K562 (cell line): Measurements from ENCODE around the gene TANC1. TPM values are rescaled to one million over a fixed set of nuclear protein-coding genes. Genes with fewer than 3 reads are reported as not detected.

Experiments used
- ADNP ChIP-seq: fragments of 200-800 bp; sonication (Bioruptor generic); IDR thresholded peaks from 2 replicates; pipeline ENCODE4 v1.6.1; 2016; ENCODE audit warnings: missing genetic modification characterization, missing compliant biosample characterization
- AFF1 ChIP-seq, 2 experiments: fragments of 450-650 bp; IDR thresholded peaks; 2 replicates each; pipeline ENCODE4 v1.6.1; 2018; ENCODE audit warnings: mild to moderate bottlenecking in 2 of 2, low read depth in 1 of 2; ENCODE audit not compliant: partially characterized antibody in 2 of 2
- ATF7 ChIP-seq: fragments of 450-650 bp; IDR thresholded peaks from 2 replicates; pipeline ENCODE4 v1.7.1; 2014; ENCODE audit warnings: mild to moderate bottlenecking, moderate library complexity
- BHLHE40 ChIP-seq: IDR thresholded peaks from 2 replicates; pipeline ENCODE4 v1.6.1; 2011; ENCODE audit warnings: low read length, improper control_type of control experiment
- CBX8 ChIP-seq: fragments of 200-600 bp; sonication (generic); IDR thresholded peaks from 2 replicates; pipeline ENCODE4 v1.6.1; 2012; ENCODE audit warnings: borderline replicate concordance, mixed run types, low read depth, mild to moderate bottlenecking, moderate library complexity, mixed read lengths, low read length, control low read depth, inconsistent platforms; ENCODE audit not compliant: poor library complexity, severe bottlenecking; ENCODE audit errors: extremely low read depth
- CLOCK ChIP-seq: fragments of 250-450 bp; sonication (Bioruptor Pico); IDR thresholded peaks from 2 replicates; pipeline ENCODE4 v1.4.0; 2020; ENCODE audit warnings: mild to moderate bottlenecking, moderate library complexity, borderline replicate concordance
- CXXC5 ChIP-seq: fragments of 250-450 bp; sonication (Bioruptor Pico); IDR thresholded peaks from 2 replicates; pipeline ENCODE4 v1.8.0; 2022; ENCODE audit warnings: inconsistent platforms, mild to moderate bottlenecking, moderate library complexity
- ELF4 ChIP-seq: fragments of 450-650 bp; formaldehyde crosslinking; IDR thresholded peaks from 2 replicates; pipeline ENCODE4 v1.4.0; 2022; ENCODE audit warnings: missing genetic modification characterization
- MEF2D ChIP-seq: conservative IDR thresholded peaks from 2 replicates; pipeline ENCODE4 v1.6.1; 2016; ENCODE audit warnings: low read depth, missing genetic modification characterization, missing compliant biosample characterization
- MYC ChIP-seq, 2 experiments: fragments of 250-450 bp in 1 of 2; sonication (Bioruptor Pico) in 1 of 2; IDR thresholded peaks; 2 replicates each; pipeline versions ENCODE4 v1.5.1 to v1.6.1; 2012 to 2021; ENCODE audit warnings: low read depth in 2 of 2, borderline replicate concordance in 1 of 2, improper control_type of control experiment in 1 of 2, low read length in 1 of 2, mild to moderate bottlenecking in 1 of 2, moderate library complexity in 1 of 2
- PHF21A ChIP-seq: fragments of 450-650 bp; IDR thresholded peaks from 2 replicates; pipeline ENCODE4 v1.6.1; 2017; ENCODE audit warnings: low read depth, borderline replicate concordance
- SMARCA5 ChIP-seq: fragments of 450-650 bp; IDR thresholded peaks from 2 replicates; pipeline ENCODE4 v1.6.1; 2016
- ZNF766 ChIP-seq: fragments of 200-800 bp; sonication (Bioruptor generic); conservative IDR thresholded peaks from 2 replicates; pipeline ENCODE4 v1.6.1; 2016; ENCODE audit warnings: missing genetic modification characterization, missing compliant biosample characterization
- polyA plus RNA-seq, 8 experiments: library from polyadenylated mRNA; depleted of rRNA in 4 of 8; stranded (reverse) in 5 of 8; unstranded in 3 of 8; fragments of >200 nt; fragmentation: Nextera tagmentation in 2 of 8; fragmentation: Illumina TruSeq in 1 of 8; extraction: Ambion mirVana in 2 of 8; extraction: Trizol in 1 of 8; gene quantifications; 2 replicates each; pipeline versions ENCODE4 v1.2.1 to v1.2.3, GENCODE V29; 2011 to 2014; ENCODE audit warnings: inconsistent platforms in 1 of 8, missing spikeins in 1 of 8
- total RNA-seq, 7 experiments: library from RNA; depleted of rRNA in 6 of 7; stranded (reverse); fragments of >200 nt in 6 of 7; fragmentation: Illumina TruSeq in 2 of 7; extraction: Trizol in 2 of 7; gene quantifications; 2 replicates each; pipeline versions ENCODE4 v1.2.1 to v1.2.3, GENCODE V29; 2011 to 2021; ENCODE audit warnings: low replicate concordance in 1 of 7
- TF ChIP-seq, protein P1 (sequence below): fragments of 450-650 bp; conservative IDR thresholded peaks from 2 replicates; pipeline ENCODE4 v1.6.1; 2016; ENCODE audit warnings: missing genetic modification characterization, low read depth, mild to moderate bottlenecking, missing compliant biosample characterization, moderate library complexity

The TANC1 gene
- total and polyA plus RNA-seq, 9 of the 15 experiments (the other 6 are each of a cell fraction or from before 2014, with no cell fraction given), result under 0.01 to 0.20 (median 0.07) TPM; not detected in 1

- TF ChIP-seq AFF1 (IDR thresholded peaks at IDR 0.05; ENCODE audit: low read depth in 1 of 2, partially characterized antibody in 2 of 2), result peak in 1 of 2 experiments; percentile 75
- TF ChIP-seq SMARCA5, result no peak
- 0 out of 2 replicates have a peak, but pooled peaks have one; percentile 45 for TF ChIP-seq ADNP (tag)
- peak; percentile 34; the same call in 1 of the 2 replicates for TF ChIP-seq CXXC5 (CRISPR knock-in tag)
- TF ChIP-seq BHLHE40, result peak; percentile 37; the same call in 1 of the 2 replicates
- TF ChIP-seq MEF2D (tag), result peak; percentile 68; the same call in 1 of the 2 replicates
- TF ChIP-seq, protein P1, sequence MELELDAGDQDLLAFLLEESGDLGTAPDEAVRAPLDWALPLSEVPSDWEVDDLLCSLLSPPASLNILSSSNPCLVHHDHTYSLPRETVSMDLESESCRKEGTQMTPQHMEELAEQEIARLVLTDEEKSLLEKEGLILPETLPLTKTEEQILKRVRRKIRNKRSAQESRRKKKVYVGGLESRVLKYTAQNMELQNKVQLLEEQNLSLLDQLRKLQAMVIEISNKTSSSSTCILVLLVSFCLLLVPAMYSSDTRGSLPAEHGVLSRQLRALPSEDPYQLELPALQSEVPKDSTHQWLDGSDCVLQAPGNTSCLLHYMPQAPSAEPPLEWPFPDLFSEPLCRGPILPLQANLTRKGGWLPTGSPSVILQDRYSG (tag), result 0 out of 2 replicates have a peak, but pooled peaks have one; percentile 63
- 0 out of 2 replicates have a peak, but pooled peaks have one; percentile 55 for TF ChIP-seq ELF4 (CRISPR knock-in tag)
- peak; percentile 70 for TF ChIP-seq MYC (IDR thresholded peaks at IDR 0.05; ENCODE audit: low read depth, low read length)
- no peak for TF ChIP-seq MYC (CRISPR knock-in tag; IDR thresholded peaks at IDR 0.05; ENCODE audit: borderline replicate concordance, low read depth)
- no peak for TF ChIP-seq PHF21A
- peak; percentile 50; the same call in 1 of the 2 replicates for TF ChIP-seq CLOCK
- TF ChIP-seq CBX8, result no peak
- peak; percentile 17; the same call in 1 of the 2 replicates for TF ChIP-seq ZNF766 (CRISPR knock-in tag)
- peak; percentile 91 for TF ChIP-seq ATF7
Observed at GRCh38 chr2:159119652-159120257, 151.3 kb downstream of the TANC1 start (continued).
